Left renal cortex interstitium (tissue), 4 donors: ENCODE measurements around the gene MEIS1. TPM values are rescaled to one million over a fixed set of nuclear protein-coding genes. Genes with fewer than 3 reads are reported as not detected.

Experiments
- DNase-seq, 4 donors: peaks; one replicate each; pipeline ENCODE4 v3.0.0-alpha.2; 2013; ENCODE audit warnings: low read depth in 4 of 4, low spot score in 2 of 4, missing footprints in 1 of 4
- polyA plus RNA-seq, 4 donors: library from polyadenylated mRNA; unstranded; fragments of 120-200 nt; gene quantifications; one replicate each; pipeline ENCODE4 v1.2.1, GENCODE V29; 2013; ENCODE audit not compliant: insufficient read length in 4 of 4

The MEIS1 gene
- polyA plus RNA-seq, 4 donors = 115 to 144 (median 135) TPM

DNA sequence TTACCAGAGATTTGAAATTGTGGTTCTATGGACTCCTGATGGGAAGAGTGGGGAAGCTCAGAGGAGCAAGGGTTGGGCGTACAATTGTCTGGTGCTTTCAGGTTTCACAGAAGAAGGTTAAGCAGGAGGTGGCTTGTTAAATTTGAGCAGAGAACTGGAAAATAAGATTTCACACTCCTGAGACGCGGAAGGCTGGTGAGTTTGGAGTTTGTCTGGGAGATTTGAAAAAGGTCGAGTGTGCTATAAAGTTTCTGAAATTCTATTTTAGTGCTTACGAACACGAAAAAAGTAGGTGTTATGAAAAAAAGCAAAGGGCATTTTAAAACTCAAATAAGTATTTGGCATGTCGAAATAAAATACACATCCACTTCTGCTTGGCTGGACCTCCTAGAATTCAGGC is 170.1 kb downstream of the MEIS1 start:
- no peak for DNase-seq

DNA sequence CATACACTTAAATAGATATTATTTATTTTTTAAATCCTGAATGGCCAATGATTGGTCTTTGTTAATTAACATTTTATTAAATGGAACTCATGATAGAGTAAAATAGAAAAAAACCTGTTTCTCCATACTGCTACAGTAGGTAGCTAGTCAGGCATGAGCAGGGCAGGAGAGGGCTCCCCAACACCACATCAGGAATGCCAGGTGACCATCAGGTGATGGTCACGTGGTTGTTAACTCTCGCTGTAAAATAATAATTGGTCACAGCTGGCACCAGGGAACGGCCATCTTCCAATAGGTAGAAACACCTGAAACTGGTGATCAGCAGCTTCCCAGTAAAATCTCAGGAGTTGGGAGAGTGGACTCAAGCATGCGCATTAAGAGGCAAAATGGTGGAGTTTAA is 172.2 kb downstream of the MEIS1 start:
- no peak for DNase-seq
